K562 (cell line): ENCODE measurements around the gene ARSD. TPM values are rescaled to one million over a fixed set of nuclear protein-coding genes. Genes with fewer than 3 reads are reported as not detected.

Source experiments
- ATAC-seq: fragments of 200-7000 bp; cut with Tn5 transposase; 3 replicates; pipeline ENCODE4 v1.9.1; 2020; ENCODE audit warnings: moderate library complexity
- BruUV-seq: library from RNA; stranded (reverse); fragments of 400-500 nt; replicated peaks from 2 replicates; lab custom pipeline; 2021; lab: Mats Ljungman, UMichigan
- CTCF ChIA-PET: fragments of 300-600 bp; formaldehyde crosslinking; extraction: SDS; loops from one replicate; lab custom pipeline; 2021; ENCODE audit warnings: low intra/inter-chr PET ratio; lab: Yijun Ruan, JAX
- POLR2A ChIA-PET: fragments of 300-600, 350-650 bp; sonication (Branson Sonifier 250); formaldehyde crosslinking; extraction: SDS; loops from one replicate; lab custom pipeline; 2021; ENCODE audit warnings: antibody characterized with exemption, inconsistent platforms; lab: Yijun Ruan, JAX
- DNase-seq, 4 experiments: peaks; one replicate each; pipeline versions ENCODE4 v3.0.0 to v3.0.0-alpha.2; 2011 to 2018; ENCODE audit warnings: low spot score in 3 of 4, mixed read lengths in 3 of 4; ENCODE audit errors: extremely low read depth in 1 of 4
- FAIRE-seq: peaks from 2 replicates; lab custom pipeline; 2011; peaks lifted over from hg19 to GRCh38; lab: Jason Lieb, UNC
- H2AFZ ChIP-seq: 2 replicates; pipeline ENCODE4 v1.6.0; 2011; ENCODE audit warnings: low read depth, low read length, control low read depth, inconsistent platforms
- H3K27ac ChIP-seq: fragments of 200-600 bp; 3 replicates; pipeline ENCODE4 v1.8.0; 2011; ENCODE audit warnings: low read depth, mild to moderate bottlenecking, control low read depth, inconsistent platforms, low read length, moderate library complexity, mixed read lengths; ENCODE audit errors: extremely low read depth
- H3K27me3 ChIP-seq, 2 experiments: fragments of 300-600 bp in 1 of 2; 2 replicates in 1 of 2; 3 replicates in 1 of 2; pipeline versions ENCODE4 v1.6.0 to v1.8.0; 2011; ENCODE audit warnings: inconsistent platforms in 2 of 2, low read length in 2 of 2, mild to moderate bottlenecking in 1 of 2, mixed read lengths in 1 of 2, moderate library complexity in 1 of 2; ENCODE audit not compliant: control insufficient read depth in 2 of 2, insufficient read depth in 2 of 2
- H3K36me3 ChIP-seq: fragments of 300-600 bp; 3 replicates; pipeline ENCODE4 v1.8.0; 2011; ENCODE audit warnings: mild to moderate bottlenecking, low read length, inconsistent platforms; ENCODE audit not compliant: control insufficient read depth, insufficient read depth
- H3K4me1 ChIP-seq, 2 experiments: fragments of 200-600 bp in 1 of 2; replicated peaks in 1 of 2; 2 replicates in 1 of 2; 3 replicates in 1 of 2; pipeline versions ENCODE4 v1.5.1 to v1.8.0; 2011; ENCODE audit warnings: inconsistent platforms in 2 of 2, low read length in 2 of 2, mild to moderate bottlenecking in 1 of 2, mixed read lengths in 1 of 2, moderate library complexity in 1 of 2; ENCODE audit not compliant: control insufficient read depth in 2 of 2, insufficient read depth in 2 of 2
- H3K4me2 ChIP-seq: 2 replicates; pipeline ENCODE4 v1.6.1; 2011; ENCODE audit warnings: low read length, control low read depth, inconsistent platforms, mixed read lengths; ENCODE audit not compliant: insufficient read depth
- H3K4me3 ChIP-seq: fragments of 200-600 bp; sonication (generic), shearing (Covaris generic); 2 replicates; pipeline ENCODE4 v1.5.1; 2016; ENCODE audit warnings: control low read depth, inconsistent platforms
- H3K79me2 ChIP-seq: fragments of 200-600 bp; 3 replicates; pipeline ENCODE4 v1.8.0; 2011; ENCODE audit warnings: low read length, inconsistent platforms; ENCODE audit not compliant: control insufficient read depth, insufficient read depth
- H3K9ac ChIP-seq, 2 experiments: 2 replicates each; pipeline versions ENCODE4 v1.6.0 to v1.6.1; 2011; ENCODE audit warnings: low read depth in 2 of 2, low read length in 2 of 2, control low read depth in 1 of 2, inconsistent platforms in 1 of 2, mild to moderate bottlenecking in 1 of 2, mixed read lengths in 1 of 2; ENCODE audit not compliant: insufficient read depth in 1 of 2
- H3K9me1 ChIP-seq: one replicate; pipeline ENCODE4 v1.6.0; 2011; ENCODE audit warnings: inconsistent platforms, mild to moderate bottlenecking, low read length, moderate library complexity; ENCODE audit not compliant: control insufficient read depth, insufficient read depth
- H3K9me3 ChIP-seq: replicated peaks from 2 replicates; pipeline ENCODE4 v1.5.1; 2011; ENCODE audit warnings: low read depth, low read length, inconsistent platforms; ENCODE audit not compliant: control insufficient read depth, insufficient read depth
- H4K20me1 ChIP-seq: replicated peaks from 2 replicates; pipeline ENCODE4 v1.6.1; 2011; ENCODE audit warnings: low read length, inconsistent platforms, mixed read lengths; ENCODE audit not compliant: control insufficient read depth, insufficient read depth
- MIER1 ChIP-seq: fragments of 450-650 bp; IDR thresholded peaks from 2 replicates; pipeline ENCODE4 v1.6.1; 2016; ENCODE audit warnings: antibody characterized with exemption, mild to moderate bottlenecking, low read depth
- TEAD1 ChIP-seq, 2 experiments: fragments of 450-650 bp in 1 of 2; sonication (generic) in 1 of 2; formaldehyde crosslinking; IDR thresholded peaks; 2 replicates each; pipeline versions ENCODE4 v1.4.0 to v1.8.0; 2020 to 2022; ENCODE audit warnings: mild to moderate bottlenecking in 2 of 2, missing genetic modification reagents in 1 of 2
- ZNF551 ChIP-seq: fragments of 250-450 bp; sonication (Bioruptor Pico); IDR thresholded peaks from 2 replicates; pipeline ENCODE4 v1.5.0; 2021; ENCODE audit warnings: mild to moderate bottlenecking, moderate library complexity
- WGBS: fragments of 100-300 bp; shearing (Covaris generic); methylation state at CpG from one replicate; pipeline ENCODE4 v1.1.6; 2016; ENCODE audit warnings: low coverage, mixed read lengths; ENCODE audit not compliant: insufficient coverage; ENCODE audit errors: missing lambda C conversion rate; 5-methylcytosine and 5-hydroxymethylcytosine counted together
- in situ Hi-C: fragments of 300-500 bp; cut with MboI; formaldehyde crosslinking; loops from 4 replicates; pipeline ENCODE4 v1.15.0; 2018; ENCODE audit warnings: inconsistent platforms, mixed read lengths
- intact Hi-C: fragments of 100-400 bp; cut with micrococcal nuclease; formaldehyde crosslinking; loops from 2 replicates; pipeline ENCODE4 v1.14.2; 2022
- polyA plus RNA-seq, 8 experiments: library from polyadenylated mRNA; depleted of rRNA in 4 of 8; stranded (reverse) in 5 of 8; unstranded in 3 of 8; fragments of >200 nt; fragmentation: Nextera tagmentation in 2 of 8; fragmentation: Illumina TruSeq in 1 of 8; extraction: Ambion mirVana in 2 of 8; extraction: Trizol in 1 of 8; gene quantifications; 2 replicates each; pipeline versions ENCODE4 v1.2.1 to v1.2.3, GENCODE V29; 2011 to 2014; ENCODE audit warnings: inconsistent platforms in 1 of 8, missing spikeins in 1 of 8
- total RNA-seq, 7 experiments: library from RNA; depleted of rRNA in 6 of 7; stranded (reverse); fragments of >200 nt in 6 of 7; fragmentation: Illumina TruSeq in 2 of 7; extraction: Trizol in 2 of 7; gene quantifications; 2 replicates each; pipeline versions ENCODE4 v1.2.1 to v1.2.3, GENCODE V29; 2011 to 2021; ENCODE audit warnings: low replicate concordance in 1 of 7
- TF ChIP-seq, protein P1 (sequence below): fragments of 450-650 bp; IDR thresholded peaks from 2 replicates; pipeline ENCODE4 v1.7.0; 2016; ENCODE audit warnings: borderline replicate concordance
- TF ChIP-seq, protein P2 (sequence below): fragments of 250-450 bp; sonication (Bioruptor Pico); IDR thresholded peaks from 2 replicates; pipeline ENCODE4 v1.4.0; 2020; ENCODE audit warnings: mild to moderate bottlenecking, moderate library complexity

The ARSD gene
- total and polyA plus RNA-seq, 9 of the 15 experiments (the other 6 are each of a cell fraction or from before 2014, with no cell fraction given) = 0.05 to 0.23 (median 0.09) TPM; not detected in 1

GRCh38 chrX:2921750-2922149 is 7.4 kb downstream of the ARSD start:
- ATAC-seq (no peak), FAIRE-seq (no peak), DNase-seq (no peak)
- ChIA-PET CTCF (no interaction called here), POLR2A (interaction anchor here (1.0 to 1.1 kb wide), 2 partner anchors 13 to 85 kb away, joined by 3 read pairs; no protein-coding TSS in a partner anchor)
- H3K9me3 ChIP-seq = no peaks in the 10 kb centered on the region
- peak overlapping the region; percentile 37; the same call in 1 of the 2 replicates for H3K4me2 ChIP-seq
- H4K20me1 ChIP-seq = no peaks in the 10 kb centered on the region
- BruUV-seq = no TSS peak
- intact Hi-C loops (loop anchor here (2.0 kb wide), 1 partner anchor 31 kb away; no protein-coding TSS in a partner anchor), in situ Hi-C loops (no loop called here)
- TF ChIP-seq ZNF551 (CRISPR knock-in tag) = no peak
- TF ChIP-seq, protein P1, sequence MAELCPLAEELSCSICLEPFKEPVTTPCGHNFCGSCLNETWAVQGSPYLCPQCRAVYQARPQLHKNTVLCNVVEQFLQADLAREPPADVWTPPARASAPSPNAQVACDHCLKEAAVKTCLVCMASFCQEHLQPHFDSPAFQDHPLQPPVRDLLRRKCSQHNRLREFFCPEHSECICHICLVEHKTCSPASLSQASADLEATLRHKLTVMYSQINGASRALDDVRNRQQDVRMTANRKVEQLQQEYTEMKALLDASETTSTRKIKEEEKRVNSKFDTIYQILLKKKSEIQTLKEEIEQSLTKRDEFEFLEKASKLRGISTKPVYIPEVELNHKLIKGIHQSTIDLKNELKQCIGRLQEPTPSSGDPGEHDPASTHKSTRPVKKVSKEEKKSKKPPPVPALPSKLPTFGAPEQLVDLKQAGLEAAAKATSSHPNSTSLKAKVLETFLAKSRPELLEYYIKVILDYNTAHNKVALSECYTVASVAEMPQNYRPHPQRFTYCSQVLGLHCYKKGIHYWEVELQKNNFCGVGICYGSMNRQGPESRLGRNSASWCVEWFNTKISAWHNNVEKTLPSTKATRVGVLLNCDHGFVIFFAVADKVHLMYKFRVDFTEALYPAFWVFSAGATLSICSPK = no peak
- TF ChIP-seq, protein P2, sequence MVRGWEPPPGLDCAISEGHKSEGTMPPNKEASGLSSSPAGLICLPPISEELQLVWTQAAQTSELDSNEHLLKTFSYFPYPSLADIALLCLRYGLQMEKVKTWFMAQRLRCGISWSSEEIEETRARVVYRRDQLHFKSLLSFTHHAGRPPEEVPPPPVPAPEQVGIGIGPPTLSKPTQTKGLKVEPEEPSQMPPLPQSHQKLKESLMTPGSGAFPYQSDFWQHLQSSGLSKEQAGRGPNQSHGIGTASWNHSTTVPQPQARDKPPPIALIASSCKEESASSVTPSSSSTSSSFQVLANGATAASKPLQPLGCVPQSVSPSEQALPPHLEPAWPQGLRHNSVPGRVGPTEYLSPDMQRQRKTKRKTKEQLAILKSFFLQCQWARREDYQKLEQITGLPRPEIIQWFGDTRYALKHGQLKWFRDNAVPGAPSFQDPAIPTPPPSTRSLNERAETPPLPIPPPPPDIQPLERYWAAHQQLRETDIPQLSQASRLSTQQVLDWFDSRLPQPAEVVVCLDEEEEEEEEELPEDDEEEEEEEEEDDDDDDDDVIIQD (CRISPR knock-in tag) = no peak
- no peak for TF ChIP-seq MIER1
- TF ChIP-seq TEAD1 (CRISPR knock-in tag; IDR thresholded peaks at IDR 0.05) = peak in 1 of 2 experiments; percentile 51; a peak in 1 of 4 replicates
- H3K27ac ChIP-seq = no peak overlapping the region
- no peaks in the 10 kb centered on the region for H3K9me1 ChIP-seq
- H3K4me3 ChIP-seq = no peak overlapping the region
- no peaks in the 10 kb centered on the region for H3K79me2 ChIP-seq
- 3% methylated on average over 9 of the region's 9 CpGs for WGBS
- H3K9ac ChIP-seq = no peak overlapping the region
- no peaks in the 10 kb centered on the region for H3K27me3 ChIP-seq
- H3K4me1 ChIP-seq = peaks cover 7 to 18% of the 10 kb centered on the region in 2 experiments; a peak in 4 of 5 replicates
- H3K36me3 ChIP-seq = no peaks in the 10 kb centered on the region
- no peak overlapping the region for H2AFZ ChIP-seq
